Measurements from ENCODE around the gene RASA2. TPM values are rescaled to one million over a fixed set of nuclear protein-coding genes. Genes with fewer than 3 reads are reported as not detected.
A peak's percentile ranks its signal among the peaks of the same experiment; 100 is the strongest.

RASA2 gene
- total and polyA plus RNA-seq, 2 of the 8 experiments (the other 6 are each of a cell fraction or from before 2014, with no cell fraction given) = 3.5 to 15.9 TPM

GRCh38 chr3:141441381-141442364 lies 45.2 kb upstream of the RASA2 start:
- ChIA-PET POLR2A (ENCODE audit: partially characterized antibody) (interaction anchor here (1.1 to 1.6 kb wide), 3 partner anchors 13 to 71 kb away, joined by 3 read pairs; no protein-coding TSS in a partner anchor), CTCF (ENCODE audit: partially characterized antibody) (interaction anchor here (0.6 to 10.3 kb wide), 54 partner anchors 8 to 495 kb away, joined by 3 to 205 read pairs (median 5); no protein-coding TSS in a partner anchor)
- Histone ChIP-seq H3K23ac (ENCODE audit: insufficient read length) (no peak overlapping the region), H4K5ac (ENCODE audit: insufficient read length, low read depth, low read length) (peak overlapping the region; percentile 62), H3K4me2 (ENCODE audit: insufficient read depth in 1 of 2, low read depth in 2 of 2, low read length in 2 of 2) (no peak overlapping the region), H2AFZ (ENCODE audit: low read length) (peak overlapping the region; percentile 94; the same call in 1 of the 2 replicates), H3K27me3 (replicated peaks in 1 of 4; ENCODE audit: control insufficient read depth in 3 of 4, extremely low read depth in 1 of 4, insufficient read depth in 3 of 4, low read length in 3 of 4) (no peaks in the 10 kb centered on the region), H3K23me2 (ENCODE audit: low read depth, low read length) (no peaks in the 10 kb centered on the region), H3K9ac (replicated peaks in 1 of 4; ENCODE audit: extremely low read depth in 1 of 4, low read depth in 3 of 4, low read length in 3 of 4) (no peak overlapping the region), H3K4ac (replicated peaks; ENCODE audit: insufficient read length, low read depth, low read length) (no peak overlapping the region), H4K20me1 (replicated peaks in 1 of 2; ENCODE audit: control insufficient read depth in 1 of 2, insufficient read depth in 2 of 2, low read length in 2 of 2) (no peaks in the 10 kb centered on the region), H2BK5ac (ENCODE audit: low read depth, low read length) (no peak overlapping the region), H3K79me1 (ENCODE audit: low read depth, low read length) (no peaks in the 10 kb centered on the region), H2BK12ac (ENCODE audit: low read depth, low read length) (no peak overlapping the region), H3K27ac (ENCODE audit: low read depth, low read length) (no peak overlapping the region), H3K9me3 (ENCODE audit: insufficient read depth in 2 of 2, low read depth in 1 of 2, low read length in 1 of 2) (no peaks in the 10 kb centered on the region), H3K14ac (ENCODE audit: insufficient read length) (no peak overlapping the region), H3K4me1 (replicated peaks in 1 of 4; ENCODE audit: control insufficient read depth in 3 of 4, insufficient read depth in 4 of 4, low read length in 3 of 4) (no peaks in the 10 kb centered on the region), H2BK15ac (ENCODE audit: low read length) (no peak overlapping the region), H2BK120ac (replicated peaks; ENCODE audit: low read depth, low read length) (no peak overlapping the region), H4K91ac (replicated peaks; ENCODE audit: insufficient read length, low read length) (no peak overlapping the region), H3K18ac (ENCODE audit: extremely low read depth, low read length) (no peak overlapping the region), H3K79me2 (ENCODE audit: control insufficient read depth in 1 of 2, insufficient read depth in 2 of 2, low read length in 2 of 2) (no peaks in the 10 kb centered on the region), H3K36me3 (ENCODE audit: control insufficient read depth in 2 of 4, insufficient read depth in 4 of 4, low read length in 3 of 4) (no peaks in the 10 kb centered on the region; a peak in 2 of 8 replicates), H2AK5ac (ENCODE audit: low read depth, low read length) (no peak overlapping the region), H4K8ac (ENCODE audit: extremely low read depth, insufficient read depth, low read length) (no peak overlapping the region), H3K4me3 (ENCODE audit: extremely low read depth in 1 of 4, insufficient read depth in 2 of 4, low read depth in 3 of 4, low read length in 4 of 4) (no peak overlapping the region), H3K56ac (replicated peaks; ENCODE audit: insufficient read length, low read depth, low read length) (no peak overlapping the region), H2BK20ac (ENCODE audit: low read length) (no peak overlapping the region)
- DNase-seq (ENCODE audit: low read depth in 1 of 2, low spot score in 2 of 2) (peak in 1 of 2 experiments; percentile 90), FAIRE-seq (no peak)
- 65% methylated on average over 10 of the region's 10 CpGs; no CpG with 5 or more reads in 1 of the 2 experiments for WGBS, 2 experiments (ENCODE audit: extremely low coverage in 1 of 2, insufficient coverage in 1 of 2, insufficient read length in 1 of 2, insufficient replicate concordance in 2 of 2, low coverage in 1 of 2, low lambda C conversion rate in 2 of 2, missing lambda C conversion rate in 1 of 2)
- TF ChIP-seq BACH1 (IDR thresholded peaks at IDR 0.05; ENCODE audit: low read length) (peak; percentile 98), TBP (IDR thresholded peaks at IDR 0.05; ENCODE audit: low read depth, low read length) (no peak), JUND (IDR thresholded peaks at IDR 0.05; ENCODE audit: low read length) (peak; percentile 99), SAP30 (IDR thresholded peaks at IDR 0.05; ENCODE audit: insufficient read depth, insufficient replicate concordance, low read length) (no peak), CTCF (IDR thresholded peaks at IDR 0.05; ENCODE audit: control extremely low read depth in 1 of 3, insufficient read depth in 1 of 3, low read depth in 1 of 3, low read length in 3 of 3) (peak; percentile 84 to 90 (median 89)), EP300 (IDR thresholded peaks at IDR 0.05; ENCODE audit: borderline replicate concordance in 1 of 2, low read depth in 2 of 2, low read length in 2 of 2) (0 out of 3 replicates have a peak, but pooled peaks of 1 of the 2 experiments have one; percentile 8), HDAC6 (IDR thresholded peaks at IDR 0.05; ENCODE audit: low read depth, low read length) (no peak), CHD2 (IDR thresholded peaks at IDR 0.05; ENCODE audit: low read length) (no peak)

Data from H1 (cell line).